ENCODE measurements around the gene NIM1K. TPM values are rescaled to one million over a fixed set of nuclear protein-coding genes. Genes with fewer than 3 reads are reported as not detected.

NIM1K gene
- total and polyA plus RNA-seq, 2 of the 13 experiments (the other 11 are each of a cell fraction or from before 2014, with no cell fraction given), result 0.04 TPM; not detected in 1

DNA sequence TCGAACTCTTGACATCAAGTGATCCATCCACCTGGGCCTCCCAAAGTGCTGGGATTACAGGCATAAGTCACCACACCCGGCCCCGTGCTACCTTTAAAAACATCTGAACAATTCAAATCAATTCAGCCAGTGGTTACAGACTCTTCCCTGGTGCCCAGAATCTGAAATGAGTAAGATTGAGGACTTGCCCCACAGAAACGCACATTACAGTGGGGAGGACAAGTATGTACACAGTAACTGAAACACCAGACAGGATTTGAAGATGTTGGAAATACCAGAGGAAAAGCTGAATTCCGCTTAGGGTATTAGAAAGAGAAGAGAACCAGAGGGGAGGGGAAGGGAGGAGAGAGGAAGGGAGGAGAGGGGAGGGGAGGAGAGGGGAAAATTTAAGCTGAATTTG, 17.8 kb downstream of the NIM1K start:
- Histone ChIP-seq H3K27ac (ENCODE audit: extremely low read length, insufficient read depth, low read length) (no peak overlapping the region), H4K20me1 (ENCODE audit: insufficient read depth, low read length) (no peaks in the 10 kb centered on the region), H3K4me2 (ENCODE audit: low read depth, low read length) (no peak overlapping the region), H3K4me3 (replicated peaks in 1 of 3; ENCODE audit: insufficient read depth in 1 of 3, low read depth in 2 of 3, low read length in 3 of 3) (no peak overlapping the region), H3K9ac (ENCODE audit: insufficient read depth, low read depth, low read length) (no peak overlapping the region), H3K9me3 (ENCODE audit: low read length) (no peaks in the 10 kb centered on the region), H3K79me2 (ENCODE audit: insufficient read depth, low read length) (no peaks in the 10 kb centered on the region), H3K4me1 (ENCODE audit: insufficient read depth, low read length) (no peaks in the 10 kb centered on the region), H2AFZ (ENCODE audit: low read length) (no peak overlapping the region), H3K36me3 (replicated peaks in 1 of 2; ENCODE audit: control insufficient read depth in 1 of 2, insufficient read depth in 2 of 2, low read length in 2 of 2) (no peaks in the 10 kb centered on the region), H3K27me3 (ENCODE audit: control insufficient read depth in 1 of 2, insufficient read depth in 2 of 2, low read length in 2 of 2) (peaks cover 0 to 4% of the 10 kb centered on the region in 2 experiments; a peak in 2 of 5 replicates)
- no peak for ATAC-seq
- in situ Hi-C loops (cut with HindIII; ENCODE audit: extremely low pct_ligation_motif_present, low pct_unique_long_range_greater_than_20kb), result no loop called here
- WGBS (ENCODE audit: low lambda C conversion rate), result 22% methylated on average over 5 of the region's 5 CpGs
- BruUV-seq (replicated peaks), result no TSS peak
- ChIA-PET CTCF (ENCODE audit: low intra/inter-chr PET ratio, low total read pairs) (no interaction called here), POLR2A (no interaction called here)
- TF ChIP-seq, protein P1, sequence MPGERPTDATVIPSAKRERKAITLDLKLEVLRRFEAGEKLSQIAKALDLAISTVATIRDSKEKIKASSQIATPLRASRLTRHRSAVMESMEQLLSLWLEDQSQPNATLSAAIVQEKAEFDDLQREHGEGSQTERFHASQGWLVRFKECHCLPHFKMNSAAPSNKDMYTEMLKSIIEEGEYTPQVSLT (CRISPR knock-in tag; IDR thresholded peaks at IDR 0.05; ENCODE audit: borderline replicate concordance, low read depth), result no peak
- no peak for TF ChIP-seq RNF2 (conservative IDR thresholded peaks at IDR 0.05; ENCODE audit: low read depth)
- TF ChIP-seq, protein P2, sequence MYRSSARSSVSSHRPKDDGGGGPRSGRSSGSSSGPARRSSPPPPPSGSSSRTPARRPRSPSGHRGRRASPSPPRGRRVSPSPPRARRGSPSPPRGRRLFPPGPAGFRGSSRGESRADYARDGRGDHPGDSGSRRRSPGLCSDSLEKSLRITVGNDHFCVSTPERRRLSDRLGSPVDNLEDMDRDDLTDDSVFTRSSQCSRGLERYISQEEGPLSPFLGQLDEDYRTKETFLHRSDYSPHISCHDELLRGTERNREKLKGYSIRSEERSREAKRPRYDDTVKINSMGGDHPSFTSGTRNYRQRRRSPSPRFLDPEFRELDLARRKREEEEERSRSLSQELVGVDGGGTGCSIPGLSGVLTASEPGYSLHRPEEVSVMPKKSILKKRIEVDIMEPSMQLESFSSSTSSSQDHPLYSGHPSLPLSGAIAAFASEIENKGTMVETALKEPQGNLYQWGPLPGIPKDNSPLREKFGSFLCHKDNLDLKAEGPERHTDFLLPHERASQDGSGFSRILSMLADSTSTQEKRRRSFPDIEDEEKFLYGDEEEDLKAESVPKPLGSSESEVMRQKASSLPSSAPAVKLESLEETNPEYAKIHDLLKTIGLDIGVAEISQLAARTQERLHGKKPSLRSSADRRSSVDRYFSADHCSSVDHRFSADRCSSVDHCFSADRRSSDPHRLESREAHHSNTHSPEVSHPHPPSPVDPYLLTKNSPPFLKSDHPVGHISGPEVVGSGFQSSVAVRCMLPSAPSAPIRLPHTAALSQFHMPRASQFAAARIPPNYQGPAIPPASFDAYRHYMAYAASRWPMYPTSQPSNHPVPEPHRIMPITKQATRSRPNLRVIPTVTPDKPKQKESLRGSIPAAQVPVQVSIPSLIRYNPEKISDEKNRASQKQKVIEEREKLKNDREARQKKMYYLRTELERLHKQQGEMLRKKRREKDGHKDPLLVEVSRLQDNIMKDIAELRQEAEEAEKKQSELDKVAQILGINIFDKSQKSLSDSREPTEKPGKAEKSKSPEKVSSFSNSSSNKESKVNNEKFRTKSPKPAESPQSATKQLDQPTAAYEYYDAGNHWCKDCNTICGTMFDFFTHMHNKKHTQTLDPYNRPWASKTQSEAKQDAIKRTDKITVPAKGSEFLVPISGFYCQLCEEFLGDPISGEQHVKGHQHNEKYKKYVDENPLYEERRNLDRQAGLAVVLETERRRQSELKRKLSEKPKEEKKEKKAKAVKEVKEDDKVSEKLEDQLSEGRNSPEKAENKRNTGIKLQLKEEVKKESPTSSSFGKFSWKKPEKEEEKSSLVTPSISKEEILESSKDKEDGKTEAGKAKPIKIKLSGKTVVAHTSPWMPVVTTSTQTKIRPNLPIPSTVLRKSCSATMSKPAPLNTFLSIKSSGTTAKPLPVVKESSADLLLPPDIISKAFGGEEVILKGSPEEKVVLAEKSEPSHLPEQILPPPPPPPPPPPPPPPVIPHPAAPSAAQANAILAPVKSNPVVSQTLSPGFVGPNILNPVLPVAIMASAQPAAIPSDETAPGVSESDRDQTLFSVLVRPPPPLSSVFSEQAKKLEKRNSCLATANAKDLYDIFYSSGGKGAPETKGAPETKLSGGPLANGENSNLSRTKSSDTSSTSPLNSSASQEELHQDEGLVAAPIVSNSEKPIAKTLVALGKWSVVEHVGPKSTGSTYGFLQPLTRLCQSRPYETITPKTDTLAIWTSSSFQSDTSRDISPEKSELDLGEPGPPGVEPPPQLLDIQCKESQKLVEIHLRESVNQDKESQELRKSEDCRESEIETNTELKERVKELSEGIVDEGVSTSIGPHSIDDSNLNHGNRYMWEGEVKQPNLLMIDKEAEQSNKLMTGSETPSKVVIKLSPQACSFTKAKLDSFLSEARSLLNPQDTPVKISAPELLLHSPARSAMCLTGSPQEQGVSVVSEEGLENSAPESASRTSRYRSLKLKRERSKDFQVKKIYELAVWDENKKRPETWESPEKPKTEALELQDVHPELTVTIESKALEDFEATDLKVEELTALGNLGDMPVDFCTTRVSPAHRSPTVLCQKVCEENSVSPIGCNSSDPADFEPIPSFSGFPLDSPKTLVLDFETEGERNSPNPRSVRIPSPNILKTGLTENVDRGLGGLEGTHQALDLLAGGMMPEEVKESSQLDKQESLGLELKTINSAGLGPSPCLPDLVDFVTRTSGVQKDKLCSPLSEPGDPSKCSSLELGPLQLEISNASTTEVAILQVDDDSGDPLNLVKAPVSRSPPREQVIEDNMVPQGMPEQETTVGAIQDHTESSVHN (CRISPR knock-in tag; IDR thresholded peaks at IDR 0.05), result no peak
- no peak for TF ChIP-seq SKI (IDR thresholded peaks at IDR 0.05; ENCODE audit: partially characterized antibody)
- TF ChIP-seq ZNF609 (CRISPR knock-in tag; IDR thresholded peaks at IDR 0.05; ENCODE audit: borderline replicate concordance), result no peak
- intact Hi-C loops (cut with micrococcal nuclease; ENCODE audit: unreplicated experiment), result no loop called here
- FAIRE-seq, result no peak
- DNase-seq (ENCODE audit: low spot score), result no peak
